Aorta (tissue), 5 donors: ENCODE results near the gene PTPRM. TPM values are rescaled to one million over a fixed set of nuclear protein-coding genes. Genes with fewer than 3 reads are reported as not detected.
A peak's percentile ranks its signal among the peaks of the same experiment; 100 is the strongest.

Experiments used
- ATAC-seq: fragments of 200-7000 bp; cut with Tn5 transposase; one replicate; pipeline ENCODE4 v1.9.1; 2022; ENCODE audit warnings: moderate library complexity; ENCODE audit not compliant: low FRiP score
- DNase-seq, 2 donors: peaks; one replicate each; pipeline ENCODE4 v3.0.0-alpha.2; 2020
- H3K27ac ChIP-seq, 2 donors: one replicate each; pipeline ENCODE4 v1.5.1; 2013; ENCODE audit warnings: low read length in 2 of 2, mild to moderate bottlenecking in 2 of 2, moderate library complexity in 2 of 2, control low read depth in 1 of 2, inconsistent platforms in 1 of 2, low read depth in 1 of 2
- H3K27me3 ChIP-seq, 2 donors: one replicate each; pipeline ENCODE4 v1.6.1; 2013; ENCODE audit warnings: control low read depth in 1 of 2, low read length in 1 of 2, mild to moderate bottlenecking in 1 of 2, moderate library complexity in 1 of 2; ENCODE audit not compliant: insufficient read depth in 2 of 2, control insufficient read depth in 1 of 2
- H3K36me3 ChIP-seq, 2 donors: one replicate each; pipeline ENCODE4 v1.6.1; 2013; ENCODE audit warnings: control low read depth in 1 of 2, low read length in 1 of 2, mild to moderate bottlenecking in 1 of 2; ENCODE audit not compliant: insufficient read depth in 2 of 2, control insufficient read depth in 1 of 2
- H3K4me1 ChIP-seq, 2 donors: one replicate each; pipeline ENCODE4 v1.6.1; 2013; ENCODE audit warnings: low read length in 2 of 2, control low read depth in 1 of 2, mild to moderate bottlenecking in 1 of 2, moderate library complexity in 1 of 2; ENCODE audit not compliant: insufficient read depth in 2 of 2, control insufficient read depth in 1 of 2
- H3K4me3 ChIP-seq, 2 donors: one replicate each; pipeline ENCODE4 v1.5.1; 2013; ENCODE audit warnings: low read length in 2 of 2, control low read depth in 1 of 2, mild to moderate bottlenecking in 1 of 2
- H3K9me3 ChIP-seq: one replicate; pipeline ENCODE4 v1.6.1; 2013; ENCODE audit warnings: mild to moderate bottlenecking, low read length; ENCODE audit not compliant: control insufficient read depth
- WGBS, 2 donors: extraction: QIAGEN DNeasy Blood & Tissue Kit; methylation state at CpG; one replicate each; pipeline ENCODE4 v1.1.7; 2013; 5-methylcytosine and 5-hydroxymethylcytosine counted together
- intact Hi-C, 2 donors: fragments of 100-400 bp; cut with DNase I; formaldehyde crosslinking; loops; one replicate each; pipeline versions ENCODE4 v1.14.2 to v1.15.0; 2022
- polyA plus RNA-seq, 2 donors: library from polyadenylated mRNA; stranded (reverse); fragments of 200-250 nt; gene quantifications; one replicate each; pipeline ENCODE4 v1.2.3, GENCODE V29; 2013
- total RNA-seq, 2 donors: library from RNA; stranded (reverse); fragmentation: NEBNext Ultra II Directional; extraction: Animal tissue kit (Norgen Biotek cat#: 25700); gene quantifications; one replicate each; pipeline ENCODE4 v1.2.1, GENCODE V29; 2021
- donor health status: healthy with polysubstance abuse.
- donor health status: Bipolar disorder and iron deficiency.
- donor health status: DM: no; HTN: no; CAD: no.
- donor health status: DM: no; HTN: no; CAD: no.
- donor health status: DM: yes; HTN: yes; CAD: no.

Gene PTPRM
- total and polyA plus RNA-seq, 4 donors = 10.6 to 98.9 (median 65.6) TPM

- H3K27ac ChIP-seq = no peak overlapping the region
- intact Hi-C loops = no loop called here
- WGBS, 2 donors = 96 to 98% methylated on average over 2 of the region's 2 CpGs
- no peaks in the 10 kb centered on the region for H3K9me3 ChIP-seq
- no peak overlapping the region for H3K4me3 ChIP-seq
- H3K4me1 ChIP-seq = peaks cover 0 to 1% of the 10 kb centered on the region in 2 donors
- peaks cover 3 to 5% of the 10 kb centered on the region in 2 donors for H3K36me3 ChIP-seq
- DNase-seq (no peak), ATAC-seq (no peak)
- no peaks in the 10 kb centered on the region for H3K27me3 ChIP-seq
Measured at GRCh38 chr18:8167026-8167425, 599.9 kb downstream of the PTPRM start.

- no peak overlapping the region for H3K4me3 ChIP-seq
- H3K27me3 ChIP-seq = no peaks in the 10 kb centered on the region
- ATAC-seq (no peak), DNase-seq (no peak)
- H3K36me3 ChIP-seq = peaks cover 3 to 5% of the 10 kb centered on the region in 2 donors
- peaks cover 0 to 1% of the 10 kb centered on the region in 2 donors for H3K4me1 ChIP-seq
- intact Hi-C loops = no loop called here
- H3K27ac ChIP-seq = no peak overlapping the region
- H3K9me3 ChIP-seq = no peaks in the 10 kb centered on the region
- WGBS, 2 donors = 92 to 93% methylated on average over 4 of the region's 4 CpGs
Measured at GRCh38 chr18:8167673-8168072, 600.6 kb downstream of the PTPRM start.

DNA sequence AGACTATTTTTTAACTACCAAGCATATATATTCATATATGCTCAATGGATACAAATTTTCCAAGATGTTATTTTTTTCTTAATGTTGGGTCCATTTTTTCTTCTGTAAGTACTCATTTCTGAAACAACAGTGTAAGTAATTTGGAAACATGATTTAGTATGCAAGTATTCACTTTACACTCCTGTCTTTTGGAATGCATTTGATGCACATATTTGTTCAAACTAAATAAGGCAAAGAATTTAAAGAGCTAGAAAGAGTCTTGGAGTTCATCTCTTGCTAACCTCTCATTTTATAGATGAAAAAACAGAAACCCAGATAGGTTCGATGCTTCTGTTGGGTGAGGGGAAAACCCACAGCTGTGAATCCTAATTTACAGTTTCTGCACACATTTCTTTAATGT lies 602.6 kb downstream of the PTPRM start:
- H3K36me3 ChIP-seq = peaks cover 3 to 5% of the 10 kb centered on the region in 2 donors
- no peak overlapping the region for H3K27ac ChIP-seq
- peaks cover 0 to 1% of the 10 kb centered on the region in 2 donors for H3K4me1 ChIP-seq
- 58 to 69% methylated on average over 1 of the region's 1 CpG for WGBS, 2 donors
- no peaks in the 10 kb centered on the region for H3K27me3 ChIP-seq
- no peaks in the 10 kb centered on the region for H3K9me3 ChIP-seq
- intact Hi-C loops = no loop called here
- ATAC-seq (no peak), DNase-seq (no peak)
- no peak overlapping the region for H3K4me3 ChIP-seq

DNA sequence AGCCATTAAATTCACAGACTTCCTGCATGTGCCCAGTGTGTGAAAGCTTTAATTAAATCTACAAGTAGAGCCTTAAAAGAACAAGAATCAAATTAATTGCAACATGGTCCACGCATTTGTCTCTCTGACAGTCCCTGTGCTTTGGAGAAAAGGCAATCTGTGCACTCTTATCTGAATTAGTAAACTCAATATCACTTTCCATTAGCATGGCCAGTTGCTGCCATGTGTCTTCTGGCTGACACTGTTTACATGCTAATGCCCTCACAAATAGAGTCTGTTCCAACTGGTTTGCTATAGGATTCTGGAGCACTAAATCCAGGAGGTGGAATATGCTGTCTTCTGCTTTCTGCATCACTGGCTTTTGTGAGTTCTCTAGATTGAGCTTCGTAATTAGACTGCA lies 607.7 kb downstream of the PTPRM start:
- H3K27ac ChIP-seq = no peak overlapping the region
- peaks cover 1 to 4% of the 10 kb centered on the region in 2 donors for H3K4me1 ChIP-seq
- H3K27me3 ChIP-seq = no peaks in the 10 kb centered on the region
- intact Hi-C loops = no loop called here
- H3K36me3 ChIP-seq = no peaks in the 10 kb centered on the region
- H3K4me3 ChIP-seq = no peak overlapping the region
- ATAC-seq (no peak), DNase-seq (no peak)
- WGBS, 2 donors = 97 to 100% methylated on average over 2 of the region's 2 CpGs
- H3K9me3 ChIP-seq = no peaks in the 10 kb centered on the region

GRCh38 chr18:8175501-8176061 lies 608.5 kb downstream of the PTPRM start:
- Histone ChIP-seq H3K36me3 (no peaks in the 10 kb centered on the region), H3K27ac (no peak overlapping the region), H3K4me1 (peaks cover under 1 to 4% of the 10 kb centered on the region in 2 donors), H3K27me3 (no peaks in the 10 kb centered on the region), H3K9me3 (no peaks in the 10 kb centered on the region), H3K4me3 (no peak overlapping the region)
- ATAC-seq (no peak), DNase-seq (no peak)
- 81 to 83% methylated on average over 7 of the region's 7 CpGs for WGBS, 2 donors
- intact Hi-C loops = no loop called here

- WGBS, 2 donors = 55 to 57% methylated on average over 3 of the region's 3 CpGs
- H3K9me3 ChIP-seq = no peaks in the 10 kb centered on the region
- peaks cover 0 to 4% of the 10 kb centered on the region in 2 donors for H3K4me1 ChIP-seq
- H3K27ac ChIP-seq = no peak overlapping the region
- no peaks in the 10 kb centered on the region for H3K27me3 ChIP-seq
- intact Hi-C loops = no loop called here
- ATAC-seq = no peak
- H3K36me3 ChIP-seq = no peaks in the 10 kb centered on the region
- no peak for DNase-seq
- H3K4me3 ChIP-seq = no peak overlapping the region
Measured at GRCh38 chr18:8176109-8176508, 609.0 kb downstream of the PTPRM start.

DNA sequence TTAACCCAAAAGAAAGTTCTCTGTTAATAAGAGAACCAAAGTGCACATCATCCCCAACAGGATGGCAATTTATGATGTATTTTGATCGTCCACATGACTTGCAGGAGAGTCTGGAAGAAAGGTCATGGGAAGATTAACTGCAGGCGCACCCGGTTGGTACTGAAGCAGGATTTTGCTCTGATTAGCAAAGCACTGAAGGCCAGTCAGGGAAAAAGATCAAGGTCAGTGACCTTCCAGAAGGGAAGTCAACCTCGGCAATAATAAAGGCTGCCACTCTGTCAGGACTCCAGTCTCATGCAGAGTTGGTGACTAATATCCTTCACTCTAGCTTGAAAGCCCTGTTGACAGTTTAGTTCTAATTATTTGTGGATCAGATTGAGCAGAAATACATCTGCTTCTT lies 609.4 kb downstream of the PTPRM start:
- no peaks in the 10 kb centered on the region for H3K9me3 ChIP-seq
- peak overlapping the region in 1 of 2 donors; percentile 28 for H3K27ac ChIP-seq
- no peaks in the 10 kb centered on the region for H3K36me3 ChIP-seq
- peaks cover 0 to 4% of the 10 kb centered on the region in 2 donors for H3K4me1 ChIP-seq
- no peak overlapping the region for H3K4me3 ChIP-seq
- WGBS, 2 donors = 73 to 78% methylated on average over 4 of the region's 4 CpGs
- DNase-seq (no peak), ATAC-seq (no peak)
- intact Hi-C loops = no loop called here
- no peaks in the 10 kb centered on the region for H3K27me3 ChIP-seq

GRCh38 chr18:8177330-8178016 lies 610.4 kb downstream of the PTPRM start:
- WGBS, 2 donors = 42 to 46% methylated on average over 3 of the region's 3 CpGs
- Histone ChIP-seq H3K36me3 (no peaks in the 10 kb centered on the region), H3K4me1 (peaks cover 0 to 4% of the 10 kb centered on the region in 2 donors), H3K27me3 (no peaks in the 10 kb centered on the region), H3K4me3 (no peak overlapping the region), H3K27ac (no peak overlapping the region), H3K9me3 (no peaks in the 10 kb centered on the region)
- ATAC-seq (no peak), DNase-seq (no peak)
- intact Hi-C loops = no loop called here

DNA sequence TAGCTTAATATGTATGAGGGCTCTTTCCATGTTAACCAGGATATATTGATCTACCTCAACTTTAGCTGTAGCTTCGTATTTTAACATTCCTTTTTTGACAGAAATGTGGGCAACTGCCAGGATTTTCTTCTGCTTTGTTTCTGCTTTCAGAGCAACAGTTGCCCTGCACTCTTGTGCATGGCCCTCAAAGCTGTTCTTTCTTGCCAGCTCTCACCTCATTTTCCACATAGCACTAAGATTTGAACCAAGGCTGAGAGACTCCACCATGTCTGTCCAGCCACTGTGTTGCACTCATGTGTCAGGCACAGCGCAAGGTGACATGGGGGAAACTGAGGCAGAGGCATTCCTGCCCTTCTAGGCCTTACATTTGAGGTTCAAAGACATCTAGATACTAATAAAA lies 619.3 kb downstream of the PTPRM start:
- ATAC-seq = no peak

More for the DNA sequence above, 619.3 kb downstream of the PTPRM start:
- Histone ChIP-seq H3K9me3 (no peaks in the 10 kb centered on the region), H3K36me3 (no peaks in the 10 kb centered on the region), H3K27ac (no peak overlapping the region), H3K27me3 (no peaks in the 10 kb centered on the region), H3K4me1 (no peaks in the 10 kb centered on the region), H3K4me3 (no peak overlapping the region)
- 58 to 60% methylated on average over 2 of the region's 2 CpGs for WGBS, 2 donors
- DNase-seq = no peak
- intact Hi-C loops = no loop called here
